Measurements from ENCODE around the gene YWHAH. TPM values are rescaled to one million over a fixed set of nuclear protein-coding genes. Genes with fewer than 3 reads are reported as not detected.

YWHAH gene
- total and polyA plus RNA-seq, 2 of the 8 experiments (the other 6 are each of a cell fraction or from before 2014, with no cell fraction given), result 146 to 247 TPM

DNA sequence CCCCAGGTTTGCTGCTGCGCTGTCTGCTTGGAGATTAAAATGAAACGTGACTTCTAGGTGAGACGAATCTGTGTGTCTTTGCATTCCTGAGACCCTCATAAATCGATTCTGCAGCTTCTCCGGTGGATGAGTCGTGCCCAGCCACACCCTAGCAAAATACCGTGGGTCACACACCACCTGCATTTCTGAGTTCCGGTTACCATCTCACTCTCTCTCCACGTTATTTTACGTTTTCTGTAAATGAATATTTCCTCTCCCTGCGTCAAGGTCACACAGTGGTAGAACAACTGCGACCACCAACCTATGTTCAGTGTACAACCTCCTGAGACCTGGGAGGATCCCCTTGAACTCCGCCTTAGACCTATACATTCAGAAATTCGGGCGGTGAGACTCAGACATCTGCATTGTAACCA, 1.1 kb downstream of the YWHAH start:
- FAIRE-seq (no peak), DNase-seq (ENCODE audit: low read depth in 1 of 2, low spot score in 2 of 2) (no peak)
- Histone ChIP-seq H4K5ac (ENCODE audit: insufficient read length, low read depth, low read length) (no peak overlapping the region), H3K4me2 (ENCODE audit: insufficient read depth in 1 of 2, low read depth in 2 of 2, low read length in 2 of 2) (peak overlapping the region; percentile 86 to 98), H3K56ac (replicated peaks; ENCODE audit: insufficient read length, low read depth, low read length) (peak overlapping the region; percentile 66), H4K20me1 (replicated peaks in 1 of 2; ENCODE audit: control insufficient read depth in 1 of 2, insufficient read depth in 2 of 2, low read length in 2 of 2) (peaks cover 11 to 13% of the 10 kb centered on the region in 2 experiments), H3K27ac (ENCODE audit: low read depth, low read length) (peak overlapping the region; percentile 91; the same call in 1 of the 2 replicates), H3K23ac (ENCODE audit: insufficient read length) (no peak overlapping the region), H3K36me3 (ENCODE audit: control insufficient read depth in 2 of 4, insufficient read depth in 4 of 4, low read length in 3 of 4) (peaks cover 0 to 34% (median 11%) of the 10 kb centered on the region in 4 experiments; a peak in 7 of 8 replicates), H3K4ac (replicated peaks; ENCODE audit: insufficient read length, low read depth, low read length) (peak overlapping the region; percentile 50), H4K91ac (replicated peaks; ENCODE audit: insufficient read length, low read length) (peak overlapping the region; percentile 46), H2AK5ac (ENCODE audit: low read depth, low read length) (no peak overlapping the region), H2BK12ac (ENCODE audit: low read depth, low read length) (0 out of 2 replicates have a peak overlapping the region, but pooled peaks have one; percentile 2), H2BK15ac (ENCODE audit: low read length) (no peak overlapping the region), H3K9ac (replicated peaks in 1 of 4; ENCODE audit: extremely low read depth in 1 of 4, low read depth in 3 of 4, low read length in 3 of 4) (peak overlapping the region; percentile 80 to 97 (median 96)), H3K4me1 (replicated peaks in 1 of 4; ENCODE audit: control insufficient read depth in 3 of 4, insufficient read depth in 4 of 4, low read length in 3 of 4) (peaks cover 5 to 14% (median 11%) of the 10 kb centered on the region in 4 experiments; a peak in 6 of 7 replicates), H3K9me3 (ENCODE audit: insufficient read depth in 2 of 2, low read depth in 1 of 2, low read length in 1 of 2) (no peaks in the 10 kb centered on the region), H3K23me2 (ENCODE audit: low read depth, low read length) (peaks cover 9% of the 10 kb centered on the region; the same call in 1 of the 2 replicates), H3K18ac (ENCODE audit: extremely low read depth, low read length) (peak overlapping the region; percentile 43; the same call in 1 of the 2 replicates), H3K79me2 (ENCODE audit: control insufficient read depth in 1 of 2, insufficient read depth in 2 of 2, low read length in 2 of 2) (peaks cover 25 to 56% of the 10 kb centered on the region in 2 experiments), H4K8ac (ENCODE audit: extremely low read depth, insufficient read depth, low read length) (no peak overlapping the region; the same call in none of the 2 replicates), H3K4me3 (ENCODE audit: extremely low read depth in 1 of 4, insufficient read depth in 2 of 4, low read depth in 3 of 4, low read length in 4 of 4) (peak overlapping the region; percentile 80 to 92 (median 85)), H3K14ac (ENCODE audit: insufficient read length) (peak overlapping the region; percentile 37), H2BK120ac (replicated peaks; ENCODE audit: low read depth, low read length) (no peak overlapping the region), H2BK5ac (ENCODE audit: low read depth, low read length) (0 out of 2 replicates have a peak overlapping the region, but pooled peaks have one; percentile 1), H3K27me3 (replicated peaks in 1 of 4; ENCODE audit: control insufficient read depth in 3 of 4, extremely low read depth in 1 of 4, insufficient read depth in 3 of 4, low read length in 3 of 4) (no peaks in the 10 kb centered on the region), H2AFZ (ENCODE audit: low read length) (no peak overlapping the region), H3K79me1 (ENCODE audit: low read depth, low read length) (peaks cover 6% of the 10 kb centered on the region), H2BK20ac (ENCODE audit: low read length) (no peak overlapping the region)
- ChIA-PET POLR2A (ENCODE audit: partially characterized antibody) (interaction anchor here (0.7 to 3.5 kb wide), 11 partner anchors 9 to 127 kb away, joined by 3 to 39 read pairs (median 4); no protein-coding TSS in a partner anchor), CTCF (ENCODE audit: partially characterized antibody) (interaction anchor here (0.6 to 1.2 kb wide), 5 partner anchors 17 to 281 kb away, joined by 3 to 4 read pairs (median 3); no protein-coding TSS in a partner anchor)
- 0 out of 4 replicates have a peak, but pooled peaks of 1 of the 2 experiments have one; percentile 3 for TF ChIP-seq HDAC2 (IDR thresholded peaks at IDR 0.05; ENCODE audit: borderline replicate concordance in 1 of 2, low read depth in 2 of 2, low read length in 2 of 2)
- TF ChIP-seq SRF (IDR thresholded peaks at IDR 0.05; ENCODE audit: low read depth, low read length), result no peak
- 0 out of 3 replicates have a peak, but pooled peaks of 1 of the 2 experiments have one; percentile 8 for TF ChIP-seq POLR2A (IDR thresholded peaks at IDR 0.05; ENCODE audit: control extremely low read depth in 1 of 2, low read depth in 2 of 2, low read length in 2 of 2)
- TF ChIP-seq SIN3A (conservative IDR thresholded peaks at IDR 0.05 in 1 of 2, IDR thresholded peaks at IDR 0.05 in 1 of 2; ENCODE audit: low read depth in 1 of 2, low read length in 2 of 2), result 0 out of 4 replicates have a peak, but pooled peaks of 1 of the 2 experiments have one; percentile 9
- TF ChIP-seq SAP30 (IDR thresholded peaks at IDR 0.05; ENCODE audit: insufficient read depth, insufficient replicate concordance, low read length), result no peak
- TF ChIP-seq ZNF274 (IDR thresholded peaks at IDR 0.05; ENCODE audit: borderline replicate concordance, extremely low read depth, low read length), result no peak
- WGBS, 2 experiments (ENCODE audit: extremely low coverage in 1 of 2, insufficient coverage in 1 of 2, insufficient read length in 1 of 2, insufficient replicate concordance in 2 of 2, low coverage in 1 of 2, low lambda C conversion rate in 2 of 2, missing lambda C conversion rate in 1 of 2), result 6% methylated on average over 15 of the region's 15 CpGs; no CpG with 5 or more reads in 1 of the 2 experiments

All from H1 (cell line).